ENCODE data around the gene DYNC1I1.

DYNC1I1 gene

GRCh38 chr7:95955748-95956147, 183.4 kb downstream of the DYNC1I1 start:
- no peak for DNase-seq (ENCODE audit: extremely low read depth in 1 of 2, low read depth in 1 of 2)

- DNase-seq (ENCODE audit: extremely low read depth in 1 of 2, low read depth in 1 of 2), result no peak
Observed at GRCh38 chr7:95957510-95957909, 185.2 kb downstream of the DYNC1I1 start.

GRCh38 chr7:95960706-95961244, 188.4 kb downstream of the DYNC1I1 start:
- DNase-seq (ENCODE audit: extremely low read depth in 1 of 2, low read depth in 1 of 2), result no peak

GRCh38 chr7:95963446-95963990, 191.2 kb downstream of the DYNC1I1 start:
- DNase-seq (ENCODE audit: extremely low read depth in 1 of 2, low read depth in 1 of 2), result no peak

GRCh38 chr7:95971716-95972115, 199.4 kb downstream of the DYNC1I1 start:
- DNase-seq (ENCODE audit: extremely low read depth in 1 of 2, low read depth in 1 of 2), result no peak

GRCh38 chr7:95972523-95972922, 200.2 kb downstream of the DYNC1I1 start:
- DNase-seq (ENCODE audit: extremely low read depth in 1 of 2, low read depth in 1 of 2), result no peak

- DNase-seq (ENCODE audit: extremely low read depth in 1 of 2, low read depth in 1 of 2), result no peak
Observed at GRCh38 chr7:95974108-95974507, 201.8 kb downstream of the DYNC1I1 start.

- no peak for DNase-seq (ENCODE audit: extremely low read depth in 1 of 2, low read depth in 1 of 2)
Observed at GRCh38 chr7:95976369-95977060, 204.2 kb downstream of the DYNC1I1 start.

- no peak for DNase-seq (ENCODE audit: extremely low read depth in 1 of 2, low read depth in 1 of 2)
Observed at GRCh38 chr7:95977994-95978393, 205.6 kb downstream of the DYNC1I1 start.

- DNase-seq (ENCODE audit: extremely low read depth in 1 of 2, low read depth in 1 of 2), result no peak
Observed at GRCh38 chr7:95980167-95980566, 207.8 kb downstream of the DYNC1I1 start.

GRCh38 chr7:95980706-95981105, 208.4 kb downstream of the DYNC1I1 start:
- no peak for DNase-seq (ENCODE audit: extremely low read depth in 1 of 2, low read depth in 1 of 2)

GRCh38 chr7:95986178-95986764, 213.9 kb downstream of the DYNC1I1 start:
- no peak for DNase-seq (ENCODE audit: extremely low read depth in 1 of 2, low read depth in 1 of 2)

- no peak for DNase-seq (ENCODE audit: extremely low read depth in 1 of 2, low read depth in 1 of 2)
Observed at GRCh38 chr7:95989301-95989700, 216.9 kb downstream of the DYNC1I1 start.

- DNase-seq (ENCODE audit: extremely low read depth in 1 of 2, low read depth in 1 of 2), result no peak
Observed at GRCh38 chr7:95993380-95993779, 221.0 kb downstream of the DYNC1I1 start.

GRCh38 chr7:95996174-95996573, 223.8 kb downstream of the DYNC1I1 start:
- DNase-seq (ENCODE audit: extremely low read depth in 1 of 2, low read depth in 1 of 2), result no peak

GRCh38 chr7:95996886-95997285, 224.5 kb downstream of the DYNC1I1 start:
- DNase-seq (ENCODE audit: extremely low read depth in 1 of 2, low read depth in 1 of 2), result no peak

- no peak for DNase-seq (ENCODE audit: extremely low read depth in 1 of 2, low read depth in 1 of 2)
Observed at GRCh38 chr7:95997632-95998031, 225.3 kb downstream of the DYNC1I1 start.

- no peak for DNase-seq (ENCODE audit: extremely low read depth in 1 of 2, low read depth in 1 of 2)
Observed at GRCh38 chr7:95999481-95999880, 227.1 kb downstream of the DYNC1I1 start.

- DNase-seq (ENCODE audit: extremely low read depth in 1 of 2, low read depth in 1 of 2), result no peak
Observed at GRCh38 chr7:96004578-96004977, 232.2 kb downstream of the DYNC1I1 start.

GRCh38 chr7:96005271-96005670, 232.9 kb downstream of the DYNC1I1 start:
- DNase-seq (ENCODE audit: extremely low read depth in 1 of 2, low read depth in 1 of 2), result no peak

- DNase-seq (ENCODE audit: extremely low read depth in 1 of 2, low read depth in 1 of 2), result no peak
Observed at GRCh38 chr7:96009148-96009547, 236.8 kb downstream of the DYNC1I1 start.

GRCh38 chr7:96013836-96014235, 241.5 kb downstream of the DYNC1I1 start:
- DNase-seq (ENCODE audit: extremely low read depth in 1 of 2, low read depth in 1 of 2), result no peak

Measured in activated CD8-positive, alpha-beta memory T cell treated with anti-CD3 and anti-CD28 coated beads for 1 hour (primary cell).